Endothelial cell of umbilical vein (primary cell): ENCODE data around the gene ZNF438. TPM values are rescaled to one million over a fixed set of nuclear protein-coding genes. Genes with fewer than 3 reads are reported as not detected.

Experiments
- BruUV-seq: library from RNA; stranded (reverse); fragments of 400-500 nt; replicated peaks from 2 replicates; lab custom pipeline; 2021; lab: Mats Ljungman, UMichigan
- CTCF ChIA-PET: fragments of 300-600, 350-600 bp; sonication (Branson Sonifier 250); formaldehyde crosslinking; loops from one replicate; lab custom pipeline; 2021; ENCODE audit warnings: antibody characterized with exemption, inconsistent platforms; lab: Charles Lee
- POLR2A ChIA-PET: fragments of 300-600, 350-600 bp; sonication (Branson Sonifier 250); formaldehyde crosslinking; loops from one replicate; lab custom pipeline; 2021; ENCODE audit warnings: antibody characterized with exemption, inconsistent platforms; lab: Charles Lee
- DNase-seq: peaks from one replicate; pipeline ENCODE4 v3.0.0-alpha.2; 2011; ENCODE audit warnings: low read depth, low spot score
- FAIRE-seq: peaks from 2 replicates; lab custom pipeline; 2011; peaks lifted over from hg19 to GRCh38; lab: Jason Lieb, UNC
- H2AFZ ChIP-seq: 2 replicates; pipeline ENCODE4 v1.6.0; 2012; ENCODE audit warnings: low read depth, low read length, control low read depth, inconsistent platforms
- H3K27ac ChIP-seq: 2 replicates; pipeline ENCODE4 v1.5.1; 2011; ENCODE audit warnings: low read depth, mild to moderate bottlenecking, control low read depth, low read length, moderate library complexity; ENCODE audit not compliant: insufficient read depth
- H3K27me3 ChIP-seq, 2 experiments: 2 replicates each; pipeline versions ENCODE4 v1.6.0 to v1.6.1; 2011; ENCODE audit warnings: low read length in 2 of 2, mixed read lengths in 1 of 2; ENCODE audit not compliant: control insufficient read depth in 2 of 2, insufficient read depth in 2 of 2
- H3K36me3 ChIP-seq, 2 experiments: 2 replicates in 1 of 2; 3 replicates in 1 of 2; pipeline ENCODE4 v1.5.1; 2011; ENCODE audit warnings: low read length in 2 of 2, mild to moderate bottlenecking in 1 of 2, moderate library complexity in 1 of 2; ENCODE audit not compliant: control insufficient read depth in 2 of 2, insufficient read depth in 2 of 2; ENCODE audit errors: extremely low read depth in 1 of 2
- H3K4me1 ChIP-seq: 3 replicates; pipeline ENCODE4 v1.5.1; 2011; ENCODE audit warnings: mild to moderate bottlenecking, low read length; ENCODE audit not compliant: control insufficient read depth, insufficient read depth; ENCODE audit errors: extremely low read depth
- H3K4me2 ChIP-seq: 2 replicates; pipeline ENCODE4 v1.6.1; 2011; ENCODE audit warnings: low read length, control low read depth, mixed read lengths; ENCODE audit not compliant: insufficient read depth
- H3K4me3 ChIP-seq, 3 experiments: fragments of 200-600 bp in 1 of 3; sonication (generic), shearing (Covaris generic) in 1 of 3; replicated peaks in 1 of 3; 2 replicates each; pipeline ENCODE4 v1.5.1; 2011 to 2016; ENCODE audit warnings: control low read depth in 3 of 3, low read length in 3 of 3, mild to moderate bottlenecking in 2 of 3, inconsistent platforms in 1 of 3, low read depth in 1 of 3, moderate library complexity in 1 of 3; ENCODE audit not compliant: insufficient read depth in 1 of 3
- H3K79me2 ChIP-seq: 2 replicates; pipeline ENCODE4 v1.6.0; 2012; ENCODE audit warnings: low read length, inconsistent platforms; ENCODE audit not compliant: control insufficient read depth, insufficient read depth
- H3K9ac ChIP-seq: replicated peaks from 2 replicates; pipeline ENCODE3; 2011; ENCODE audit warnings: low read length, control low read depth; ENCODE audit not compliant: insufficient read depth; ENCODE audit errors: extremely low read depth
- H3K9me1 ChIP-seq: replicated peaks from 3 replicates; pipeline ENCODE4 v1.6.0; 2011; ENCODE audit warnings: mild to moderate bottlenecking, low read length; ENCODE audit not compliant: control insufficient read depth, insufficient read depth; ENCODE audit errors: extremely low read depth
- H3K9me3 ChIP-seq: replicated peaks from 2 replicates; pipeline ENCODE4 v1.5.1; 2012; ENCODE audit warnings: low read length, inconsistent platforms; ENCODE audit not compliant: control insufficient read depth, insufficient read depth
- H4K20me1 ChIP-seq: replicated peaks from 2 replicates; pipeline ENCODE3; 2011; ENCODE audit warnings: mild to moderate bottlenecking, low read length; ENCODE audit not compliant: control insufficient read depth, insufficient read depth; ENCODE audit errors: extremely low read depth
- GATA2 ChIP-seq: IDR thresholded peaks from 2 replicates; pipeline ENCODE4 v1.7.0; 2011; ENCODE audit warnings: low read depth, mild to moderate bottlenecking, moderate library complexity, mixed read lengths, low read length; ENCODE audit not compliant: insufficient read length, insufficient read depth
- JUN ChIP-seq: IDR thresholded peaks from 2 replicates; pipeline ENCODE4 v1.6.1; 2011; ENCODE audit warnings: borderline replicate concordance, low read depth; ENCODE audit not compliant: insufficient read length, insufficient read depth
- MYC ChIP-seq: IDR thresholded peaks from one replicate; pipeline ENCODE4 v1.6.1; 2011; ENCODE audit warnings: mild to moderate bottlenecking, low read depth, low read length
- dilution Hi-C: fragments of 300-500 bp; cut with MboI; formaldehyde crosslinking; loops from one replicate; pipeline ENCODE4 v1.15.0; 2019; ENCODE audit warnings: low sequenced_read_pairs; ENCODE audit not compliant: extremely low pct_ligation_motif_present
- intact Hi-C: fragments of 100-400 bp; cut with micrococcal nuclease; formaldehyde crosslinking; loops from one replicate; pipeline ENCODE4 v1.10.0; 2022
- polyA plus RNA-seq, 4 experiments: library from polyadenylated mRNA; depleted of rRNA in 3 of 4; stranded (reverse) in 3 of 4; unstranded in 1 of 4; fragments of >200 nt; gene quantifications; 2 replicates each; pipeline versions ENCODE4 v1.2.1 to v1.2.3, GENCODE V29; 2011 to 2012; ENCODE audit warnings: missing spikeins in 1 of 4
- total RNA-seq: library from RNA; stranded (reverse); gene quantifications from 2 replicates; pipeline ENCODE4 v1.2.3, GENCODE V29; 2021
- TF ChIP-seq, protein P1 (sequence below): IDR thresholded peaks from 2 replicates; pipeline ENCODE4 v1.6.1; 2011; ENCODE audit not compliant: insufficient read depth, insufficient read length
- TF ChIP-seq, protein P2 (sequence below), 2 donors: IDR thresholded peaks; 1 replicate in 1 of 2; 2 replicates in 1 of 2; pipeline ENCODE4 v1.5.1; 2011; ENCODE audit warnings: low read length in 2 of 2, mild to moderate bottlenecking in 2 of 2, moderate library complexity in 2 of 2, control low read depth in 1 of 2, inconsistent platforms in 1 of 2, low read depth in 1 of 2; ENCODE audit not compliant: insufficient read depth in 1 of 2; ENCODE audit errors: extremely low read depth in 1 of 2

The ZNF438 gene
- total and polyA plus RNA-seq, 2 donors (not counting 3 experiments of a cell fraction or from before 2014, with no cell fraction given) = 7.2 to 15.1 TPM

DNA sequence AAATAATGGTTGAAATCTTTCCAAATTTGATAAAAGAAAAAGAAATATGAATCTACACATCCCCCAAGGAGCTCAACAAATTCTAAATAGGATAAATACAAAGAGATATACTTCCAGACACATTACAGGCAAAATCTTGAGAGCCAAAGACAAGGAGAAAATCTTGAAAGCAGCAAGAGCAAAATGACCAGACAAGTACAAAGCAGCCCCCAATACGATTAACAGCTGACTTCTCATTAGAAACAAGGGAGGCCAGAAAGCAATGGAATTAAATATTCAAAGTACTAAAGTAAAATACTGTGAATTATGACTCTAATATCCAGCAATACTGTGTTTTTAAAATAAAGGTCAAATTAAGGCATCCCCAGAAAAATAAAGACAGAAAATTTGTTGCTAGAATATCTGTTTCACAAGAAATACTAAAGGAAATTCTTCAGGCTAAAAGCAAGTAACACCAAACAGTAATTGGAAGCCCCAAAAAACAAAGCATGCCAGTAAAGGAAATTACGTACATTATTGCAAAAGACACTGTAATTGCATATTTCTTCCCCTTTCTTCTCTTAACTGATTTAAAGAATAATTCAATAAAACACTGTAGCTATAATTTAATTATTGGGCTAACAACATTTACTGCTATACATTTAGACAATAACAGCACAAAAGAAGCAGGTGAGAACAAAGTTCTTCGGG, 36.4 kb downstream of the ZNF438 start:
- Histone ChIP-seq H2AFZ (no peak overlapping the region), H3K4me2 (no peak overlapping the region), H3K27ac (no peak overlapping the region), H3K9ac (no peak overlapping the region), H3K4me1 (peaks cover 38% of the 10 kb centered on the region), H3K9me3 (no peaks in the 10 kb centered on the region), H4K20me1 (no peaks in the 10 kb centered on the region), H3K9me1 (no peaks in the 10 kb centered on the region), H3K79me2 (peaks cover 31% of the 10 kb centered on the region), H3K4me3 (no peak overlapping the region), H3K27me3 (no peaks in the 10 kb centered on the region), H3K36me3 (peaks cover 0 to 2% of the 10 kb centered on the region in 2 experiments)
- no peak for TF ChIP-seq MYC
- no peak for FAIRE-seq
- POLR2A ChIA-PET = interaction anchor here (0.6 to 0.7 kb wide), 2 partner anchors 10 to 562 kb away, joined by 5 read pairs; no protein-coding TSS in a partner anchor
- no TSS peak for BruUV-seq
- no peak for DNase-seq
- CTCF ChIA-PET = interaction anchor here (1.4 kb wide), 1 partner anchor 211 kb away, joined by 3 read pairs; no protein-coding TSS in a partner anchor
- dilution Hi-C loops = no loop called here
- intact Hi-C loops = no loop called here

DNA sequence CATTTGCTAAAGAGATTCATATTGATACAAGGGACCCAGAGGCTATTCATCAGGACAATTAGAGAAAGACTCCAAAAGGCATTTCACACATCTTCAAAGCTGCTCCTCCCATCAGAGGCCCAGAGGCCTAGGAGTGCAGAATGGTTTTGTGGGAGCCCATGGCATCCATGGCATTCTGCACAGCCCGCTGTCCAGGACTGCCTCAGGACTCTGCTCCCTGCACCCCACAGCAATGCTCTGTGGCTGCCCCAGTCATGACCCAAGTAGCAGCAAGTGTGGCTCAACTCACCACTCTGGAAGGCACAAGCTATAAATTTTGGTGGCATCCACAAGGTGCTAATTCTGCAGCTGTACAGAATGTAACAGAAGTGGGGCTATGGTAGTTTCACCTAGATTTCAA, 38.5 kb downstream of the ZNF438 start:
- dilution Hi-C loops = no loop called here
- Histone ChIP-seq H3K9me1 (no peaks in the 10 kb centered on the region), H3K79me2 (peaks cover 37% of the 10 kb centered on the region), H3K27ac (no peak overlapping the region), H3K9ac (no peak overlapping the region), H3K4me3 (no peak overlapping the region), H4K20me1 (no peaks in the 10 kb centered on the region), H3K36me3 (peaks cover 0 to 2% of the 10 kb centered on the region in 2 experiments), H3K9me3 (no peaks in the 10 kb centered on the region), H2AFZ (no peak overlapping the region), H3K4me2 (no peak overlapping the region), H3K27me3 (no peaks in the 10 kb centered on the region), H3K4me1 (peaks cover 30% of the 10 kb centered on the region)
- no peak for TF ChIP-seq JUN
- TF ChIP-seq, protein P1, sequence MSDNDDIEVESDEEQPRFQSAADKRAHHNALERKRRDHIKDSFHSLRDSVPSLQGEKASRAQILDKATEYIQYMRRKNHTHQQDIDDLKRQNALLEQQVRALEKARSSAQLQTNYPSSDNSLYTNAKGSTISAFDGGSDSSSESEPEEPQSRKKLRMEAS = no peak
- TF ChIP-seq GATA2 = no peak
- TF ChIP-seq MYC = no peak
- TF ChIP-seq, protein P2, sequence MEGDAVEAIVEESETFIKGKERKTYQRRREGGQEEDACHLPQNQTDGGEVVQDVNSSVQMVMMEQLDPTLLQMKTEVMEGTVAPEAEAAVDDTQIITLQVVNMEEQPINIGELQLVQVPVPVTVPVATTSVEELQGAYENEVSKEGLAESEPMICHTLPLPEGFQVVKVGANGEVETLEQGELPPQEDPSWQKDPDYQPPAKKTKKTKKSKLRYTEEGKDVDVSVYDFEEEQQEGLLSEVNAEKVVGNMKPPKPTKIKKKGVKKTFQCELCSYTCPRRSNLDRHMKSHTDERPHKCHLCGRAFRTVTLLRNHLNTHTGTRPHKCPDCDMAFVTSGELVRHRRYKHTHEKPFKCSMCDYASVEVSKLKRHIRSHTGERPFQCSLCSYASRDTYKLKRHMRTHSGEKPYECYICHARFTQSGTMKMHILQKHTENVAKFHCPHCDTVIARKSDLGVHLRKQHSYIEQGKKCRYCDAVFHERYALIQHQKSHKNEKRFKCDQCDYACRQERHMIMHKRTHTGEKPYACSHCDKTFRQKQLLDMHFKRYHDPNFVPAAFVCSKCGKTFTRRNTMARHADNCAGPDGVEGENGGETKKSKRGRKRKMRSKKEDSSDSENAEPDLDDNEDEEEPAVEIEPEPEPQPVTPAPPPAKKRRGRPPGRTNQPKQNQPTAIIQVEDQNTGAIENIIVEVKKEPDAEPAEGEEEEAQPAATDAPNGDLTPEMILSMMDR (IDR thresholded peaks at IDR 0.05; ENCODE audit: extremely low read depth in 1 of 2, insufficient read depth in 1 of 2, low read depth in 1 of 2, low read length in 2 of 2) = no peak
- DNase-seq (no peak), FAIRE-seq (no peak)
- ChIA-PET POLR2A (no interaction called here), CTCF (no interaction called here)
- no TSS peak for BruUV-seq
- intact Hi-C loops = no loop called here
